Stimulated activated CD4-positive, alpha-beta T cell treated with anti-CD3 and anti-CD28 coated beads, Interleukin-4, amount 100 ng/mL, for 48 hours (primary cell): ENCODE results near the gene OTOG.

Experiments
- DNase-seq, 2 donors: peaks; one replicate each; pipeline ENCODE4 v3.0.0-alpha.2; 2020; ENCODE audit warnings: low read depth in 2 of 2

The OTOG gene

GRCh38 chr11:17561526-17561925 is 14.5 kb downstream of the OTOG start:
- no peak for DNase-seq

GRCh38 chr11:17563231-17563646 is 16.2 kb downstream of the OTOG start:
- DNase-seq = no peak

GRCh38 chr11:17563961-17564686 is 17.1 kb downstream of the OTOG start:
- DNase-seq = no peak

- no peak for DNase-seq
These were observed 17.6 kb downstream of the OTOG start for GRCh38 chr11:17564687-17565042.

- no peak for DNase-seq
These were observed 21.9 kb downstream of the OTOG start for GRCh38 chr11:17568944-17569343.

GRCh38 chr11:17570034-17570433 is 23.0 kb downstream of the OTOG start:
- no peak for DNase-seq

- no peak for DNase-seq
These were observed 24.6 kb downstream of the OTOG start for GRCh38 chr11:17571431-17572358.

GRCh38 chr11:17572359-17572690 is 25.3 kb downstream of the OTOG start:
- no peak for DNase-seq

GRCh38 chr11:17572791-17573460 is 25.9 kb downstream of the OTOG start:
- DNase-seq = no peak

GRCh38 chr11:17573526-17573925 is 26.5 kb downstream of the OTOG start:
- DNase-seq = no peak

GRCh38 chr11:17574141-17575091 is 27.4 kb downstream of the OTOG start:
- DNase-seq = no peak

- no peak for DNase-seq
These were observed 28.7 kb downstream of the OTOG start for GRCh38 chr11:17575431-17576425.

- DNase-seq = no peak
These were observed 31.2 kb downstream of the OTOG start for GRCh38 chr11:17578296-17578695.

- DNase-seq = no peak
These were observed 31.9 kb downstream of the OTOG start for GRCh38 chr11:17578958-17579357.

- DNase-seq = no peak
These were observed 32.4 kb downstream of the OTOG start for GRCh38 chr11:17579451-17579850.

GRCh38 chr11:17580271-17580670 is 33.2 kb downstream of the OTOG start:
- DNase-seq = no peak

GRCh38 chr11:17581036-17581731 is 34.1 kb downstream of the OTOG start:
- DNase-seq = no peak

GRCh38 chr11:17581732-17582053 is 34.6 kb downstream of the OTOG start:
- DNase-seq = no peak

- DNase-seq = no peak
These were observed 39.0 kb downstream of the OTOG start for GRCh38 chr11:17585911-17586695.
